ENCODE results near the gene THADA.

The THADA gene

DNA sequence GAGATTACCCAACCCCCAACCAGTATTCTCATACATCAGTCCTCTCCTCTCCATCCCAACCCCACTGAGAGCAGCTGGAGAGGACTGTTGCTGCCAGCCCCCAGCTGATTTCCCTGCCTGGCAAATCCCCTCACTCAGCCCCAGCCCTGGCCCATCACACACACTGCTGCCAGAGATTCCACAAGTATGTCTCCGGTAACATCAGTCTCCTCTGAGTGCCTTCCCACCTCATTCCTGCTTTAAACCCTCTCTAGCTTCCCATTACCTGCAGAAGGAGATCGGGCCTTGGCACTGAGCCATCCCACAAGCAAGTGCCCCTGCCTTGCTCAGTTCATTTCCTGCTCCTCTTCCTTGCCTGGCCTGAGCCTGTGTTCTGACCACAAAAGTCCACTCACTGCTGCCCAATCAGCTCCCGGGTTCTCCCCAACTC lies 318.9 kb downstream of the THADA start:
- no peak for TF ChIP-seq POLR2AphosphoS5 (IDR thresholded peaks at IDR 0.05; ENCODE audit: low read depth)
- TF ChIP-seq, protein P1, sequence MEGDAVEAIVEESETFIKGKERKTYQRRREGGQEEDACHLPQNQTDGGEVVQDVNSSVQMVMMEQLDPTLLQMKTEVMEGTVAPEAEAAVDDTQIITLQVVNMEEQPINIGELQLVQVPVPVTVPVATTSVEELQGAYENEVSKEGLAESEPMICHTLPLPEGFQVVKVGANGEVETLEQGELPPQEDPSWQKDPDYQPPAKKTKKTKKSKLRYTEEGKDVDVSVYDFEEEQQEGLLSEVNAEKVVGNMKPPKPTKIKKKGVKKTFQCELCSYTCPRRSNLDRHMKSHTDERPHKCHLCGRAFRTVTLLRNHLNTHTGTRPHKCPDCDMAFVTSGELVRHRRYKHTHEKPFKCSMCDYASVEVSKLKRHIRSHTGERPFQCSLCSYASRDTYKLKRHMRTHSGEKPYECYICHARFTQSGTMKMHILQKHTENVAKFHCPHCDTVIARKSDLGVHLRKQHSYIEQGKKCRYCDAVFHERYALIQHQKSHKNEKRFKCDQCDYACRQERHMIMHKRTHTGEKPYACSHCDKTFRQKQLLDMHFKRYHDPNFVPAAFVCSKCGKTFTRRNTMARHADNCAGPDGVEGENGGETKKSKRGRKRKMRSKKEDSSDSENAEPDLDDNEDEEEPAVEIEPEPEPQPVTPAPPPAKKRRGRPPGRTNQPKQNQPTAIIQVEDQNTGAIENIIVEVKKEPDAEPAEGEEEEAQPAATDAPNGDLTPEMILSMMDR (IDR thresholded peaks at IDR 0.05; ENCODE audit: insufficient read depth, low read length) = no peak
- TF ChIP-seq, protein P2, sequence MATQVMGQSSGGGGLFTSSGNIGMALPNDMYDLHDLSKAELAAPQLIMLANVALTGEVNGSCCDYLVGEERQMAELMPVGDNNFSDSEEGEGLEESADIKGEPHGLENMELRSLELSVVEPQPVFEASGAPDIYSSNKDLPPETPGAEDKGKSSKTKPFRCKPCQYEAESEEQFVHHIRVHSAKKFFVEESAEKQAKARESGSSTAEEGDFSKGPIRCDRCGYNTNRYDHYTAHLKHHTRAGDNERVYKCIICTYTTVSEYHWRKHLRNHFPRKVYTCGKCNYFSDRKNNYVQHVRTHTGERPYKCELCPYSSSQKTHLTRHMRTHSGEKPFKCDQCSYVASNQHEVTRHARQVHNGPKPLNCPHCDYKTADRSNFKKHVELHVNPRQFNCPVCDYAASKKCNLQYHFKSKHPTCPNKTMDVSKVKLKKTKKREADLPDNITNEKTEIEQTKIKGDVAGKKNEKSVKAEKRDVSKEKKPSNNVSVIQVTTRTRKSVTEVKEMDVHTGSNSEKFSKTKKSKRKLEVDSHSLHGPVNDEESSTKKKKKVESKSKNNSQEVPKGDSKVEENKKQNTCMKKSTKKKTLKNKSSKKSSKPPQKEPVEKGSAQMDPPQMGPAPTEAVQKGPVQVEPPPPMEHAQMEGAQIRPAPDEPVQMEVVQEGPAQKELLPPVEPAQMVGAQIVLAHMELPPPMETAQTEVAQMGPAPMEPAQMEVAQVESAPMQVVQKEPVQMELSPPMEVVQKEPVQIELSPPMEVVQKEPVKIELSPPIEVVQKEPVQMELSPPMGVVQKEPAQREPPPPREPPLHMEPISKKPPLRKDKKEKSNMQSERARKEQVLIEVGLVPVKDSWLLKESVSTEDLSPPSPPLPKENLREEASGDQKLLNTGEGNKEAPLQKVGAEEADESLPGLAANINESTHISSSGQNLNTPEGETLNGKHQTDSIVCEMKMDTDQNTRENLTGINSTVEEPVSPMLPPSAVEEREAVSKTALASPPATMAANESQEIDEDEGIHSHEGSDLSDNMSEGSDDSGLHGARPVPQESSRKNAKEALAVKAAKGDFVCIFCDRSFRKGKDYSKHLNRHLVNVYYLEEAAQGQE (IDR thresholded peaks at IDR 0.05; ENCODE audit: insufficient replicate concordance, low read depth) = no peak
- TF ChIP-seq GABPA (IDR thresholded peaks at IDR 0.05; ENCODE audit: low read depth) = no peak
- no peak for TF ChIP-seq SPI1 (IDR thresholded peaks at IDR 0.05; ENCODE audit: borderline replicate concordance, low read depth)
- DNase-seq (ENCODE audit: low read depth in 1 of 2, low spot score in 1 of 2) = no peak
- Histone ChIP-seq H3K27ac (replicated peaks) (no peak overlapping the region), H3K4me3 (replicated peaks; ENCODE audit: insufficient read depth, low read length) (no peak overlapping the region), H3K27me3 (ENCODE audit: insufficient read depth, poor library complexity, severe bottlenecking) (no peaks in the 10 kb centered on the region)

DNA sequence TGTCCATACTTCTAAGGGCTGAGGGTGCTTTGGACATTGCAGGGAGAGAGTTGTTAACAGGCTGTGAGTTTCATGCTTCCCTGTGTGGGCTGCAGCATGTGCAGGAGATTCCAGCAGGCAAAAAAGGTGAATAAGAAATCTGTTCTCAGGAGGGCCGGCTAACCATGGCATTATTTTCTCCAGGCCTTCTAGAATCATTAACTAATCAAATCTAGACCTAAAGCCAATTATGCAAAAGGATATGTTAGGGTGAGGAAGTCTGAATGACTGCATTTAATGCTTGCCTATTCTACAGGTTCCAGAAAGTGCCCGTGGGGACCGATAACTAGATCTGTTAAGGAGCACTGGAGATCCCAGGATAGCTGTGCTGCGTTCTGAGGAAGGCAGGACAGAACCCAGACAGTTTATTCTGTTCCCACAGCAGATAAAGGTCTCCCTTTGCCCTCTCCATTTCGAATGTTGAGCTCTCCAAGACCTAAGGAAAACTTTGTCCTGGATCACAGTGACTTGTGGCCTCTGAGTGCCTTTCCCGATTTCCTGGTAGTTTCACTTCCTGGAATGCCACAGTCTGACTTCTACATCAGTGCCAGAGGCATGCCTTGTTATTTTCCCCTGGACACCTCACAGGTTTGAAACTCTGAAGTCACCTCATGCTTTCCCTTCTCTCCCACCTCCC lies 319.4 kb downstream of the THADA start:
- TF ChIP-seq, protein P2 (IDR thresholded peaks at IDR 0.05; ENCODE audit: insufficient replicate concordance, low read depth) = no peak
- TF ChIP-seq SPI1 (IDR thresholded peaks at IDR 0.05; ENCODE audit: borderline replicate concordance, low read depth) = no peak
- no peak for TF ChIP-seq POLR2AphosphoS5 (IDR thresholded peaks at IDR 0.05; ENCODE audit: low read depth)
- TF ChIP-seq, protein P1 (IDR thresholded peaks at IDR 0.05; ENCODE audit: insufficient read depth, low read length) = no peak
- TF ChIP-seq GABPA (IDR thresholded peaks at IDR 0.05; ENCODE audit: low read depth) = no peak
- H3K4me3 ChIP-seq (replicated peaks; ENCODE audit: insufficient read depth, low read length) = no peak overlapping the region
- H3K27me3 ChIP-seq (ENCODE audit: insufficient read depth, poor library complexity, severe bottlenecking) = no peaks in the 10 kb centered on the region
- DNase-seq (ENCODE audit: low read depth in 1 of 2, low spot score in 1 of 2) = no peak
- no peak overlapping the region for H3K27ac ChIP-seq (replicated peaks)

GRCh38 chr2:43274721-43275120 lies 321.1 kb downstream of the THADA start:
- TF ChIP-seq GABPA (IDR thresholded peaks at IDR 0.05; ENCODE audit: low read depth) (no peak), SPI1 (IDR thresholded peaks at IDR 0.05; ENCODE audit: borderline replicate concordance, low read depth) (no peak), POLR2AphosphoS5 (IDR thresholded peaks at IDR 0.05; ENCODE audit: low read depth) (no peak)
- TF ChIP-seq, protein P1 (IDR thresholded peaks at IDR 0.05; ENCODE audit: insufficient read depth, low read length) = no peak
- TF ChIP-seq, protein P2 (IDR thresholded peaks at IDR 0.05; ENCODE audit: insufficient replicate concordance, low read depth) = no peak
- Histone ChIP-seq H3K27me3 (ENCODE audit: insufficient read depth, poor library complexity, severe bottlenecking) (no peaks in the 10 kb centered on the region), H3K4me3 (replicated peaks; ENCODE audit: insufficient read depth, low read length) (no peak overlapping the region), H3K27ac (replicated peaks) (no peak overlapping the region)
- DNase-seq (ENCODE audit: low read depth in 1 of 2, low spot score in 1 of 2) = no peak

All from HL-60 (cell line).